Measurements from ENCODE around the gene HLTF.
"Not testable (repeated sequence)": the region's sequence is repeated elsewhere in the genome, so short reads cannot be mapped to it uniquely, and the experiment has no call there.

Gene HLTF, protein sequence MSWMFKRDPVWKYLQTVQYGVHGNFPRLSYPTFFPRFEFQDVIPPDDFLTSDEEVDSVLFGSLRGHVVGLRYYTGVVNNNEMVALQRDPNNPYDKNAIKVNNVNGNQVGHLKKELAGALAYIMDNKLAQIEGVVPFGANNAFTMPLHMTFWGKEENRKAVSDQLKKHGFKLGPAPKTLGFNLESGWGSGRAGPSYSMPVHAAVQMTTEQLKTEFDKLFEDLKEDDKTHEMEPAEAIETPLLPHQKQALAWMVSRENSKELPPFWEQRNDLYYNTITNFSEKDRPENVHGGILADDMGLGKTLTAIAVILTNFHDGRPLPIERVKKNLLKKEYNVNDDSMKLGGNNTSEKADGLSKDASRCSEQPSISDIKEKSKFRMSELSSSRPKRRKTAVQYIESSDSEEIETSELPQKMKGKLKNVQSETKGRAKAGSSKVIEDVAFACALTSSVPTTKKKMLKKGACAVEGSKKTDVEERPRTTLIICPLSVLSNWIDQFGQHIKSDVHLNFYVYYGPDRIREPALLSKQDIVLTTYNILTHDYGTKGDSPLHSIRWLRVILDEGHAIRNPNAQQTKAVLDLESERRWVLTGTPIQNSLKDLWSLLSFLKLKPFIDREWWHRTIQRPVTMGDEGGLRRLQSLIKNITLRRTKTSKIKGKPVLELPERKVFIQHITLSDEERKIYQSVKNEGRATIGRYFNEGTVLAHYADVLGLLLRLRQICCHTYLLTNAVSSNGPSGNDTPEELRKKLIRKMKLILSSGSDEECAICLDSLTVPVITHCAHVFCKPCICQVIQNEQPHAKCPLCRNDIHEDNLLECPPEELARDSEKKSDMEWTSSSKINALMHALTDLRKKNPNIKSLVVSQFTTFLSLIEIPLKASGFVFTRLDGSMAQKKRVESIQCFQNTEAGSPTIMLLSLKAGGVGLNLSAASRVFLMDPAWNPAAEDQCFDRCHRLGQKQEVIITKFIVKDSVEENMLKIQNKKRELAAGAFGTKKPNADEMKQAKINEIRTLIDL

DNA sequence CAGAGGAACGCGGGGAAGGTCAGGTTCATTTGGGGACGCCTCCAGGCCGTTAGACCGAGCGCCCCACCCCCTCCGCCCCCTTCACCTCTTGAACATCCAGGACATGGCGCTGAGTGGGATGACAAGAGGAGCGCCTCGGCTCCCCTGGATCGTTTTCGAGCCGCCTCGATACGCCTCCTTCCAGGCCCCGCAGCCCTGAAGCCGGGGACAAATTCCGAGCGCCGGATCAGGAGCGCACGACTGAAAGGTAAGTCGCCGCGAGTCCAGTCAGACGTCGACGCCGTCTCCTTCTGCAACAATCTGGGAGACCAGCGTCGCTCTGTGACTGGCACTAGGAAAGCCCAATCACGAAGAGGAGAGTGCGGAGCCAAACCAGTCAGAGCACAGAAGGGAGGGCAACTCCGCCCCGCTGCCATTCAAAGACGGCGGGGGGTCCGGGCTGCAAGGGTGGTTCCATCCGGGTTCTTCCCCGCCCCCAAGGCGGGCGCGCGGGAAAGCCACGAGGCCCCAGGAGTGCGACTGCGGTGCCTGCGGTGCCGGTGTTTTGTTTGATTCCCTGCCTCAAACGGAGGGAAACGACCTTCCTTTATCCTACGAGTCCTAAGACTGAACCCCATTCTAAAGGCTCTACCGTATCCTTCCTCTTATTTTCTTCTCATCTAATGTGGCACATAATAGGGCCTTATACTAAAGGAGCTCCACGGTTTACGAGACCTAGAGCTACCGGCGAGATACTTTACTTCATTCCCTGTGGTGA is at the start of gene HLTF:
HLTF (minus strand) TSS at position 302 of the 757 bp plus-strand sequence; CDS start at position 105, 197 bp downstream.
- DNase-seq = peak; percentile 96

DNA sequence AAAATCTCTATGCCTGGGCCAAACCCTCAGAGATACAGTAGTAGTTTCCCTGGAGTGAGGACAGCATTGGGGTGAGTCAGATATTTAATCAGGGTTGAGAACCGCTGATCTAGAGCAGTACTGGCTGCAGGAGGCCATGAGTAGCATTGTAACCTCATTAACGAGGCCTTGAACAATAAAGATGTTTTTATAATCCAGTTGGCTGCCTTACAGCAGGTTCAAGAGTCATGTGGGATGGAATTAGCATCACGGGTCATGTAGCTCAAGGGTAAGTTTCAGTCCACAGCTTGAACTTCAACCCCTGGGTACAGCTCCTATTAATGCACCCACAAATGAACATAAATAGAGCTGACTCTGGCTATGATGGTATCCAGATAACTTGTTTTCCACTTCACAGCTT is 48.2 kb upstream of the HLTF start:
- DNase-seq = no peak

DNA sequence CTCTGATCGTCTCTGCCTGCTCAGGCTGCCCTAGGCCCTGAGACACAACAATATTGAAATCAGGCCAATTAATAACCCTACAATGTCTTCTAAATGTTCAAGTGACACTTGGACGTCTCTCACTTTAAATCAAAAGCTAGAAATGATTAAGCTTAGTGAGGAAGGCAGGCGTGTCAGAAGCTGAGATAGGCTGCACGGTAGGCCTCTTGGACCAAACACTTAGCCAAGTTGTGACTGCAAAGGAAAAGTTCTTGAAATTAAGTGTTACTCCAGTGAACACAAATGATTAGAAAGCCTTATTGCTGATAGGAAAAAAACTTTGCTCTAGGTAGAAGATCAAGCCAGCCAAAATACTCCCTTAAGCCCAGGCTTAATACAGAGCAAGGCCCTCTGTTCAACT is 45.3 kb upstream of the HLTF start:
- no peak for DNase-seq

DNA sequence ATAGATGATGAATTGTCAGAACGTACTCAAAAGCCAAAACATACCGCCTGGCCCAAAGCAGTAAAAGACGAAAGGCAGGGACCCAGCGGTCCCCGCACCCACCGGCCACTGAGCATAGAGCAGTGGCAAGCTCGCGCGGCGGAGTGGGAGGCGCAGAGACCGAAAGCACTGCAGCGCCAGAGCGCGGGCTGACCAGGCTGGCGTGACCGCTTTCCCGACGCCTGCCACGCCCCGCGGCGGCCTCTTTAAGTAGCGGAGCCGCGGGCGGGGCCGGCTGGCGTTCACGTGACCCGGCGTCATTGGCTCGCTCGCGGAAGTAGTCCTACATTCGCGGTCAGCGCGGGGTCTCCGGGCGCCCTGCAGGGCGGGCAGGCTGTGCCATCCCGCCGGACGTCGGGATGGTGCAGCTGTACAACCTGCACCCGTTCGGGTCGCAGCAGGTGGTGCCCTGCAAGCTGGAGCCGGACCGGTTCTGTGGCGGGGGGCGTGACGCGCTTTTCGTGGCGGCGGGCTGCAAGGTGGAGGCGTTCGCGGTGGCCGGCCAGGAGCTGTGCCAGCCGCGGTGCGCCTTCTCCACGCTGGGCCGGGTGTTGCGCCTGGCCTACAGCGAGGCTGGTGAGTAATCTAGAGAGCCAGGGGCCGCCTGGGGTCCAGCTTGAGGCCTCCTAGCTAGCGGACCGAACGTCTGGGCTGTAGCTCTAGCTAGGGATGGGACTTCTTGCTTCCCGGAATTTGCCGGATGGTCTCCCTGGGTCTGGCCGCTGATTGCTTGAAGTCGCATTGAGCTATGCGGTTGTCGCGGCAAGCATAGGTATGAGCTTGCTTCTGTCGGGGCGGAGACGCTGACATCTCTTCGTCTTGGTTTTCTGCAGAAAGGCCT is 43.2 kb upstream of the HLTF start, which contains the start of gene HPS3:
HPS3 (plus strand) TSS at position 313 of the 880 bp plus-strand sequence; CDS start at position 399, 86 bp downstream.
- peak; percentile 84 for DNase-seq

DNA sequence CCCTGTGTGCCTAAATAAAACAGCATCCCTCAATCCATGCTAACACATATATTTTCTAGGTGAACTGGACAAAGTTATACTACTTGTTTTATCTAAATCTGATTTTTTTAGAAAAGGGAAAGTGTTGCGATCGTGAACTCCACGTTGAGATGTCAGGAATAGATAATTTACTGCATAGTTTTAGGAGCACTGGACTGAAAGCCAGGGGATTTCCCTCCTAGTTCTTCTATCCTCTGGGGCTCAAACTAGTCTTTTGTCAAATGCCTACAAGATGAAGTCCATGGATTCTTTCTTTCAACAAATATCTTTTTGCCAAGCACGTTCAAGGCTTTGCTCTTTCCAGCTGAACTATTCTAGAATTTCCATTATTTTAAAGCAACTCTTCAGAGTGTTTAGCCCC is 42.5 kb upstream of the HLTF start:
- DNase-seq = no peak

DNA sequence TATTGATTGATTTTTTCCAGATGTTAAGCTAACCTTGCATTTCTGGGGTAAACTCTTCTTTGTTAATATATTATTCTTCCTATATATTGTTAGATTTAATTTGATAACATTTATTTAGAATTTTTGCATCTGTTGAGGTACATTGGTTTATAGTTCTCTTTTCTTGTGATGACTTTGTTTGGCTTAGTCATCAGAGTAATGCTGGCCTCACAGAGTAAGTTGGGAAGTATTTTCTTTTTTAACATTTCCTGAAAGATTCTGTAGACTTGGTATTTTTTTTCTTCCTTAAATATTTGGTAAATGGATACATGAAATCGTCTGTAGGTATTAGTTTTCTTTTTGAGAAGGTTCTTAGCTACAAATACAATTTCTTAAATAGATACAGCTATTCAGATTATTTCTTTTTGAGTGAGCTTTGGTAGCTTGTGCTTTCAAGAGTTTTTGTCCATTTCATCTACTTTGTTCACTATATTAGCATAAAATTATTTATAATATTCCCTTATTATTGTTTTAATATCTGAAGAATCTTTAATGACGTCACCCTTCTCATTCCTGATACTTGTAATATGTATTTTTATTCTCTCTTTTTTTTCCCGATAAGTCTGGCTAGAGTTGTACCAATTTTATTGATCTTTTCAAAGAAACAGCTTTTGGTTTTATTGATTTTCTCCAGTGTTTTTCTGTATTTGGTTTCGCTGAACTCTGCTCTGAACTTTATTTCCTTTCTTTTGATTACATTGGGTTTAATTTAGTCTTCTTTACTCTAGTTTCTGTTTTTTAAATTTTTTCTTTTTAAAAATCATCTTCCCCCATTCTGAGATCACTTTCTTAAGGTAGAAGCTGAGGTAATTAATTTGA is 36.6 kb upstream of the HLTF start:
- no peak for DNase-seq

DNA sequence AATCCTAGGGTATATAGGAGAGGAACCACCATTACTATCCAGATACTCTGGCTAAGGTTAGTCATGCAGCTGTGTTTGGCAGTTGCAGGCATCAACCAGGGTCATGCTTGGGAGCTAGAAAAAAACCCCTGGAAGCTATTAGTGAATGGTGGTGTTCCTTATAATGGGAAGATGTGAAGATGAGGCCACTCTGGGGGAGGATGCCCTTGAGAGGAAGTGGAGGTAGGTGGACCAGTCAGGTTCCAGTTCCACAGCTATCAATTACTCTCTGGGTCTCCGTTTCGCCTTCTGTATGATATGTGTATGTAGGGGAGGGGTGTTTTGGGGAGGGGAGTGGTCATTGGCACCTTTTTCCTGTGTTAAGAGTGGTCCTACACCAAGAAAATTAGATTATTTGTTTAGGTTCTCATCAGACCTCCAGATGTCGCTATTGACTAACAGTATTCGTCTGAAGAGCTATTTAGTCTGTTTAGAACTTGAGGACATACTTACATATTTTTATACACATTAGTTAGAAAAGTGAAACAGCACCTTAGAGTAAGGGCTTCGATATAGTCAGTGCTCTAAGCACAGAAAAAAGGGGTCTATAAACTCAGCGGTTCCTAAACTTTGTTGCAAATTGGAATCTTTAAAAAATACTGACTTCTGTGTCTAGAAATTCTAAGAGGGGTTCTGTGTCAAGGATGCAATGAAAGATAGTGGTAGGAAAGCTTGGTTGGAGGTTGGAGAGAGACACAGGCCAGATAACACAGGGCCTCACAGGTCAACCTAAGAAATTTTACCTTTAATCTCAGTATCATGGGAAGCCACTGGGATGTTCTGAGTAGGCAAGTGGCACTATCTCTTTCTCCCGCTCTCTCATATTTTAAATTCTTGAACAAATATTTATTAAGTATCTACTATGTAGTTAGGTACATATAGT is 34.0 kb upstream of the HLTF start:
- peak; percentile 45 for DNase-seq

DNA sequence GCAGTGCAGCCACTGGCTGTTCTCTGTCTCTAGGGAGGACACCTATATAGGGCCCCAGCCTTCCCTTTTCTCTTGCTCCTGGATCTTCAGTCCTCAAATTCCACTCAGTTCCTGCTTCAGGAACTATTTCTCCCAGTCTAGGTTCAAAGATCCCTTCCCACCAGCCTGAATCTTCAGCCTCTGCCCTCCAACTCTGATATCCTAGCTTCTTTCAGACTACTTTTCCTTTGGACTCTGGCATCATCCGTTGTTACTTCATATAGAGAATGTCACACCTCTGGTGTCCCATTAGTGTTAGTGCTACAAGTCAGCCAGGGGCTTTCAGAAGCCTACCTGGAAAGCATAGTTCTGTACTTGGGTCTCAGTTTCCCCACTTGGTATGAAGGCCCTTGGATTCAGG is 33.1 kb upstream of the HLTF start:
- no peak for DNase-seq

DNA sequence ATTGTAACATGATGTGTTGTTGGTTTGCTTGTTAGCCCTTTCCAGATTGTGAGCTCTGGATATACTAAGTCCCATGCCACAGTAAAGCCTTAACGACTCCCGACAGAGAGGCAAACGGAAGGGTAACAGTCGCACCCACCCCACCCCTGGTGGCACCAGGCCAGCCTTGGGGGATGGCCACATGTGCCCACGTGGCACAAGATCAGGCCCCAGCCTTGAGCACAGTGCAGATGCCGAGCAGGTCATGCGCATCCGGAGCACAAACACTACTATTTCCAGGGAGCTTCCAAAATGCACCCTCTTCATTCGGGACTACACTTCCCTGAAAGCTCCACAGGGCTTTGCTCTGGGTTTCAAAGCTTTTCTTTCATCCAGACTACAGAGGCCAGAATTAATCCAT is 32.4 kb upstream of the HLTF start:
- no peak for DNase-seq

DNA sequence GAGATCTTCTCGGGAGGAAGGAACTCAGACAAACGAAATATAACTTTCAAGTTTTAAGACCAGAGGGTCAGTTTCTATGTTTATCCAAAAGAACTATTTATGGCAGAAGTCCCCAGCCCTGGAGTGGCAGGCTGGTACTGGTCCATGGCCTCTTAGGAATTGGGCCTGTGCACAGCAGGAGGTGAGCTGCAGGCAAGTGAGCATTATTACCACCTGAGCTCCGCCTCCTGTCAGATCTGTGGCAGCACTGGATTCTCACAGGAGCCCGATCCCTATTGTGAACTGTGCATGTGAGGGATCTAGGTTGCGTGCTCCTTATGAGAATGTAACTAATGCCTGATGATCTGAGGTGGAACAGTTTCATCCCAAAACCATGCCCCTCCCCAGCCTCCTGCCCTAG is 28.8 kb upstream of the HLTF start:
- no peak for DNase-seq

DNA sequence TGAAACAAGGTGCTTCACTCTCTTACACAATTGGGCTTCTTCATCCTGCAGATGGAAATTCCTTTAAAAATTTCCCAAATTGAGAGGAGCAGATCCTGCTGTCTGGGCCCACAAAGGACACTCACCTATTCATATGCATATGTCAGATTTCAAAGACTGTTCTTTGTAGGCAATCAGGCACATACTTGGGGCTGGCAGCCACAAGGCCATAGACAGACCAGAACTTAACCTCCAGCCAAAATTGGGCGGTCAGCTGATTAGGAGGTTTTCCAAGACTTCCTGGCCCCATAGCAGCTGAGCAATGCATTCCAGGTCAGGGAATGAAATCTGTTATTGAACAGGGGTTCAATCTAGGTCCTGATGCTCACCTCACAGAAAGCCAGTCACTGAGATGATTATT is 28.1 kb upstream of the HLTF start:
- DNase-seq = no peak

DNA sequence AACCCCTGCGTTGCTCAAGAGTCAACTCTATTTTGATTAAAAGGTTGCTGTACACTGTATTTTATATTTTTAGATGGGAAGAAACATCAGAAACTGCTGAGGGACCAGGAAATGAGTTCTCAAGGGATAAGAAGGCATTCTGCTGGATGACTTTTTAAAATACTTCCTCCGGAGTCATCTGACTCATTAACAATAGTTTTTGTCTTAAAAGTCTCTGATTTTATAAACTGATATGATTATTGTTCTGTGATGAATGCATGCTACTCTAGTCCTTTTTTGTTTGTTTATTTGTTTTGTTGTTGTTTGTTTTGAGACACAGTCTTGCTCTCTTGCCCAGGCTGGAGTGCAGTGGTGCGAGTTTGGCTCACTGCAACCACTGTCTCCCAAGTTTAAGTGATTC is 18.2 kb upstream of the HLTF start:
- no peak for DNase-seq

DNA sequence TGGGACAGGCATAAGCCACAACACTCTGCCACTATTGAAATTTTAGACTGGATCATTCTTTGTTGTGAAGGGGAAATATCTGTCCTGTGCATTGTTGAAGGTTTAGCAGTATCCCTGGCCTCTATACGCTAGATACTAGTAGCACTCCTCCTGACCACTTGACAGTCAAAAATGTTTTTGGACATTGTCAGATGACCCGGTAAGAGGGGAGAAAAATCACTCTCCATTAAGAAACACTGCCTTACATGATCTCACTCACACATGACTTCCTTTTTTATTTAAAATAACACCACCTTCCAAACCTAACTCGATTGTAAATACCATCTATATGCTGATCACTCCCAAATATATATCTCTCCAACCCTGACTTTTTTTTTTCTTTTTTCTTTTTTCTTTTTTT is 15.3 kb upstream of the HLTF start:
- DNase-seq = no peak

DNA sequence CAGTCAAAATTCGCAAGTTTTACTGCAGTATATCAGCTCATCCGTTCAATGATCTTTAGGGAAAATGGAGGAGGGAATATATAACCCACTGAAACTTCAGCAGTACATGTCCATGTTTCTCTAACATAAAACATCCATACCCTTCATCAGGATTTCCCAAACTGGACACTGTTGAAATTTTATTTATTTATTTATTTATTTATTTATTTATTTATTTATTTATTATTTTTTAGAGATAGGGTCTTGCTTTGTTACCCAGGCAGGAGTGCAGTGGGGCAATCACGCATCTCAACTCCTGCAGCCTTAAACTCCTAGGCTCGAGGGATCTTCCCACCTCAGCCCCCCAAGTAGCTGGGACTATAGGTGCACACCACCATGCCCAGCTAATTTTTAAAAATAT is 14.8 kb upstream of the HLTF start:
- DNase-seq = no peak

DNA sequence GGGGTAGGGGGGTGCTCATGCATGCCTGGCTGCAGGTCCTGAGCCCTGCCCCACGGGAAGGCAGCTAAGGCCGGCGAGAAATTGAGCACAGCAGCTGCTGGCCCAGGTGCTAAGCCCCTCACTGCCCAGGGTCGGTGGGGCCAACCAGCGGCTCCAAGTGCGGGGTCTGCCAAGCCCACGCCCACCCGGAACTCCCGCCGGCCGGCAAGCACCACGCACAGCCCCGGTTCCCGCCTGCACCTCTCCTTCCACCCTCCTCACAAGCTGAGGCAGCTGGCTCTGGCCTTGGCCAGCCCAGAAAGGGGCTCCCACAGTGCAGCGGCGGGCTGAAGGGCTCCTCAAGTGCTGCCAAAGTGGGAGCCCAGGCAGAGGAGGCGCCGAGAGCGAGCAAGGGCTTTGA is 11.7 kb upstream of the HLTF start:
- DNase-seq = not testable (repeated sequence)

DNA sequence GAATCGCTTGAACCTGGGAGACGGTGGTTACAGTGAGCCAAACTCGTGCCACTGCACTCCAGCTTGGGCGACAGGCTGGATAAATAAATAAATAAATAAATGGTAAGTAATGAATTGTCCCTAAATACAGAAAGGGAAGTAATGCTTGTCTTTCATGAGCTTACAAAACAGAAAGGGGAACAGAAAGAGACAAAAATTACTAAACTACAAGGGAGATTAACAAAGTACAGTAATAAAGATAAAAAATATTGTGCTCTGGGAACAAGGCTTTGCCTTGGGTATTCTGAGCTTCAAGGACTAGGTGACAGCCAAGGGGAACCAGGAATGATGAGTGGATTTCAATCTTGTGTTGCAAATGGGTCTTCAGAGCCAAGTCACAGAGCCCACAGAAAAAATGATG is 9.2 kb upstream of the HLTF start:
- DNase-seq = peak; percentile 89

DNA sequence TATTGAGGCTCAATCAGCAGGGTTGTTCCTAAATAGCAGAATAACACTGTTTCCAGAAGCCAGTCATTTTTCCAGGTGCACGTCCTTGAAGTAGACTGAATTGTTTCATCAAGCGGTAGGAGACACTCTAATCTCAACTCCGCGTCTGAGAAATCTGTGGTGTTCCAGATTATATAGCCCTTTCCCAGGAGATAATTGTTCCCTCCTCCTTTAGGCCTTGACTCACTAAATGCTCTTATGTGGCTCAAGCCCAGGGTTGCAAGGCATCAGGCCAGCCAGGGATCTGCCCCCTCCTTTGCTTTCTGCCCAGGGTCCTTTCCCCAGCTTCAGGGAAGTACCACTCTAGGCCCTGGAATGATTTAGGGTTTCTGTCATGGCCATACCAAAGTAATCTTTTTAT is 5.7 kb upstream of the HLTF start:
- DNase-seq = peak; percentile 84

DNA sequence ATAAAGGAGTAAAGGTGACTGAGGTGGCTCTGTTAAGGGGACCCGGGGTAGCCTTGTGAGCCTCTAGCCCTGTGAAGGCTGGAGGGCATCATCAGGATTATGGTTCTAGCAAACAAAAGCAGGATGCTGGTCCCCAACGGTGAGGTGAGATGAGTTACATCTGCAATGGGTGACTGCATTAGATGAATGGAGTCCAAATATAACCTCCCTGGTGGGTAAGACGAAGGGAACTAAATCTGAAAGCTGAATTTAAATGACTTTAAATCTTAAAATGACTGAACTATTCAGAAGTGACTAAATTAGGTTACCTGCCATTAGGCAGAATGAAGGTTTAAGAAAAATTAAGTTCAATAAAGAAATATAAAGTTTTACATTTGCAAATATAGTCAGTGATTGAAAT is 4.6 kb upstream of the HLTF start:
- no peak for DNase-seq

DNA sequence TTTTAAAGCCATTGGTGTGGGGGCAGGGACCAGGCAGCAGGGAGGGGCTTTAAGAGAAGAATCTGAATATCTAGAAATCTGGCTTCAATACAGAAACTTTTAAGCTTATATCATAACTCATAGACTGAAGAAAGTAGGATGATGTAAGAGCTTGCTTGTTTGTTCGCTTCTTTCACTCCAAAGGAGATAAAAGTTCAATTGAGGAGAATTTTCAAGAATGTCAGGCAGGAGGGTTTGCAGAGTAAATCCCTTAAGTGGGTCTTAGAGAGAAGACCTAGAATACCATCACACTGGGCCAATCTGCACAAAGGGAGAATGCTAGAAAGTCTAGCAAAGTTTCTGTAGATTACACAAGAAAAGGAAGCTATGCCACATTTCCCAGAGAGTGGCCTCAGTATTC is 4.1 kb upstream of the HLTF start:
- no peak for DNase-seq

DNA sequence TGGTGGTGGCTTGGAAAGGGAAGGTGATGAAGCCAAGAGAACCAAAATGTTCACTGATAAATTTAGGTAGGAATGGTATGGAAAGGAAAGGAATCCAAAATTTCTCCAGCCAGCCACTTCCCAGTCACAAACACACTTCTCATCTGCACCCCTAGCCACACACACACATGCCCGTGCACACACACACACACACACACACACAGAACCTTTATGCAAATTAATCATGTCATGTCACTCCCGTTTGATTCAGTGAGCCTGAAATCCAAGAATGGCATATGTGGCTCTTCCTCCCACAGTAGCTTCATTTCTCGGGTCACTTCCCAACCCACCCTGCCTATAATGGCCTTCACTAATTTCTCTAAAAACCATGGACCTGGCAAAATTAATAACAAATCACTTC is 3.1 kb upstream of the HLTF start:
- DNase-seq = no peak

All from DMS79 treated with DMSO at 0.1 percent for 48 hours (cell line).